Left ventricle myocardium inferior (tissue), 1 donor: Measurements from ENCODE around the gene PFKFB4. TPM values are rescaled to one million over a fixed set of nuclear protein-coding genes. Genes with fewer than 3 reads are reported as not detected.
"Not testable (repeated sequence)": the region's sequence is repeated elsewhere in the genome, so short reads cannot be mapped to it uniquely, and the experiment has no call there.

ENCODE experiments used
- DNase-seq: peaks from one replicate; pipeline ENCODE4 v3.0.0-alpha.2; 2020
- H3K27ac ChIP-seq: fragments of 200-600 bp; replicated peaks from 2 replicates; pipeline ENCODE4 v1.8.0; 2021
- H3K27me3 ChIP-seq: fragments of 200-600 bp; 2 replicates; pipeline ENCODE4 v1.8.0; 2021; ENCODE audit warnings: low read depth
- H3K36me3 ChIP-seq: fragments of 200-600 bp; 2 replicates; pipeline ENCODE4 v1.8.0; 2021
- H3K4me1 ChIP-seq: fragments of 200-600 bp; 2 replicates; pipeline ENCODE4 v1.8.0; 2021
- H3K4me3 ChIP-seq: fragments of 200-600 bp; 2 replicates; pipeline ENCODE4 v1.8.0; 2021; ENCODE audit warnings: mild to moderate bottlenecking, moderate library complexity
- H3K9me3 ChIP-seq: fragments of 200-600 bp; replicated peaks from 2 replicates; pipeline ENCODE4 v1.8.0; 2021
- CTCF ChIP-seq: fragments of 200-600 bp; IDR thresholded peaks from 2 replicates; pipeline ENCODE4 v1.8.0; 2021; ENCODE audit warnings: antibody characterized with exemption, mild to moderate bottlenecking, borderline replicate concordance
- intact Hi-C: fragments of 100-400 bp; cut with micrococcal nuclease; formaldehyde crosslinking; loops from one replicate; pipeline ENCODE4 v1.11.0; 2022
- total RNA-seq: library from RNA; stranded (reverse); fragmentation: NEBNext Ultra II Directional; extraction: Animal tissue kit (Norgen Biotek cat#: 25700); gene quantifications from one replicate; pipeline ENCODE4 v1.2.1, GENCODE V29; 2021
- donor health status: DM: no; HTN: yes; CAD: no; lungs with severe emphysema.

The PFKFB4 gene
- total RNA-seq, 1 donor from 2014 or later: 1.5 TPM

GRCh38 chr3:48501196-48501595 is 55.4 kb downstream of the PFKFB4 start:
- no peak for DNase-seq
- TF ChIP-seq CTCF: no peak
- peaks cover 4% of the 10 kb centered on the region for H3K9me3 ChIP-seq
- no peak overlapping the region for H3K4me3 ChIP-seq
- peaks cover 39% of the 10 kb centered on the region for H3K4me1 ChIP-seq
- intact Hi-C loops: no loop called here
- H3K27ac ChIP-seq: no peak overlapping the region
- H3K27me3 ChIP-seq: no peaks in the 10 kb centered on the region
- peaks cover 26% of the 10 kb centered on the region for H3K36me3 ChIP-seq

GRCh38 chr3:48500656-48501055 is 55.9 kb downstream of the PFKFB4 start:
- no peak for TF ChIP-seq CTCF
- DNase-seq: no peak
- intact Hi-C loops: no loop called here
- peaks cover 32% of the 10 kb centered on the region for H3K36me3 ChIP-seq
- H3K27ac ChIP-seq: no peak overlapping the region
- peaks cover 39% of the 10 kb centered on the region for H3K4me1 ChIP-seq
- H3K4me3 ChIP-seq: no peak overlapping the region
- H3K27me3 ChIP-seq: no peaks in the 10 kb centered on the region
- H3K9me3 ChIP-seq: peaks cover 4% of the 10 kb centered on the region

- peaks cover 37% of the 10 kb centered on the region for H3K36me3 ChIP-seq
- TF ChIP-seq CTCF: no peak
- intact Hi-C loops: no loop called here
These were observed 63.5 kb downstream of the PFKFB4 start for GRCh38 chr3:48493203-48493501.

GRCh38 chr3:48492461-48493202 is 64.0 kb downstream of the PFKFB4 start:
- intact Hi-C loops: no loop called here
- H3K4me1 ChIP-seq: no peaks in the 10 kb centered on the region
- TF ChIP-seq CTCF: no peak

More at GRCh38 chr3:48493203-48493501, 63.5 kb downstream of the PFKFB4 start:
- H3K27me3 ChIP-seq: no peaks in the 10 kb centered on the region
- H3K4me1 ChIP-seq: no peaks in the 10 kb centered on the region
- H3K27ac ChIP-seq: no peak overlapping the region
- H3K4me3 ChIP-seq: no peak overlapping the region
- no peak for DNase-seq
- peaks cover under 1% of the 10 kb centered on the region for H3K9me3 ChIP-seq

GRCh38 chr3:48486952-48487351 is 69.7 kb downstream of the PFKFB4 start:
- TF ChIP-seq CTCF: no peak

More at GRCh38 chr3:48492461-48493202, 64.0 kb downstream of the PFKFB4 start:
- DNase-seq: no peak
- no peak overlapping the region for H3K4me3 ChIP-seq
- peaks cover 32% of the 10 kb centered on the region for H3K36me3 ChIP-seq
- H3K27ac ChIP-seq: no peak overlapping the region
- H3K9me3 ChIP-seq: no peaks in the 10 kb centered on the region
- no peaks in the 10 kb centered on the region for H3K27me3 ChIP-seq

GRCh38 chr3:48482822-48483221 is 73.8 kb downstream of the PFKFB4 start:
- DNase-seq, intact Hi-C loops, H3K9me3 ChIP-seq, H3K27me3 ChIP-seq, H3K4me3 ChIP-seq, H3K27ac ChIP-seq, H3K36me3 ChIP-seq: not testable (repeated sequence)
- H3K4me1 ChIP-seq: peaks cover 14% of the 10 kb centered on the region

More at GRCh38 chr3:48486952-48487351, 69.7 kb downstream of the PFKFB4 start:
- no peaks in the 10 kb centered on the region for H3K36me3 ChIP-seq
- intact Hi-C loops: no loop called here
- H3K4me3 ChIP-seq: no peak overlapping the region
- no peak overlapping the region for H3K27ac ChIP-seq
- no peaks in the 10 kb centered on the region for H3K9me3 ChIP-seq
- no peak for DNase-seq
- H3K4me1 ChIP-seq: no peaks in the 10 kb centered on the region
- H3K27me3 ChIP-seq: no peaks in the 10 kb centered on the region

- H3K27ac ChIP-seq, H3K36me3 ChIP-seq, intact Hi-C loops, H3K9me3 ChIP-seq, H3K4me3 ChIP-seq, H3K27me3 ChIP-seq, DNase-seq: not testable (repeated sequence)
- H3K4me1 ChIP-seq: peaks cover 26% of the 10 kb centered on the region
These were observed 75.7 kb downstream of the PFKFB4 start for GRCh38 chr3:48480891-48481290.
